ENCODE data around the gene DCTN3.
"Not testable (repeated sequence)": the region's sequence is repeated elsewhere in the genome, so short reads cannot be mapped to it uniquely, and the experiment has no call there.

Gene DCTN3

DNA sequence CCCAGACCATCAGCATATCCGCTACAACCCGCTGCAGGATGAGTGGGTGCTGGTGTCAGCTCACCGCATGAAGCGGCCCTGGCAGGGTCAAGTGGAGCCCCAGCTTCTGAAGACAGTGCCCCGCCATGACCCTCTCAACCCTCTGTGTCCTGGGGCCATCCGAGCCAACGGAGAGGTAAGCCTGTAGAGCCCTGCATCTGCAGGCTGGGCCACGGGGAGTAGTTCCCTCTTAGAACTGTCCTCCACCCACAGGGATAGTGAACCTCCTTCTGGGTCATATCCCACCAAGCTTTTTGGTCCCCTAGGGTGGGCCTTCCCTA lies 26.7 kb upstream of the DCTN3 start:
- DNase-seq (ENCODE audit: low spot score), result no peak

DNA sequence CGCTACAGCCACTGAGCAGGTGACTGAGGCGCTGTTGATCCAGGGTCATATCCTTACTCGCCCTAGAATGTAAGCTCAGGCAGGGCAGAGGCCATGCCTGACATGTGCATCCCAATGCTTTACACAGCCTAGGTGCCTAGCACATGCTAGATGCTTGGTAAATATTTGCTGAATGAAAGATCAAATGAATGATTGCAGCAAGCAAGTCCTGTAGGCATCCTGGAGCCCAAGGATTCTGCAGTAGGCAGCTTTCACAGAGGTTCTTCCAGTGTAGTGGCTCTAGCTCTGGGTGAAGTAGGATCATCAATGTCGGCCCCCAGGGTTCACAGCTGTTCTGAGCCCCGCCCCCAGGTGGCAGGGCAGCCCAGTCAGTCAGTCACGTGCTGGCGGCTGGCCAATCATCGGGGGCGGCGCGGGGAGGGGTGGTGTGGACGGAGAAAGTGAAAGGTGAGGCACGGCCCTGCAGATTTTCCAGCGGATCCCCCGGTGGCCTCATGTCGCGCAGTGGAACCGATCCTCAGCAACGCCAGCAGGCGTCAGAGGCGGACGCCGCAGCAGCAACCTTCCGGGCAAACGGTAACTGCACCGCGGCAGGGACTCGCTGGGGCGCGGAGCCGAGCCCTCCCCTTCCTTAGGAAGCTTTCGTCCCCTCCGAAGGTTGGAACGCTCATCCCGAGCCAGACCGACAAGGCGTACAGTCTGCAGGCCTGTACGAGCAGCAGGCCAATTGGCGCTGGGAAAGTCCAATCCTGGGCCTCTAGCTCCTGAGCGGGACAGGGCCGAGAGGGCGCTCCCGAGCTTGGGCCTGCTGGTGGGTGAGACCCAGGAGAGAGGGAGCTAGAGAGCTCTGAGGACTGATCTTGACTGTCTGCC lies 26.2 kb upstream of the DCTN3 start, which contains the start of gene GALT:
TSS of gene GALT (plus strand) at position 465 of the 873 bp plus-strand sequence. CDS start at position 495, 30 bp downstream.
- peak; percentile 95 for DNase-seq (ENCODE audit: low spot score)

GRCh38 chr9:34644766-34645314 lies 24.5 kb upstream of the DCTN3 start:
- DNase-seq (ENCODE audit: low spot score), result no peak

GRCh38 chr9:34642679-34643078 lies 22.4 kb upstream of the DCTN3 start:
- DNase-seq (ENCODE audit: low spot score), result no peak

DNA sequence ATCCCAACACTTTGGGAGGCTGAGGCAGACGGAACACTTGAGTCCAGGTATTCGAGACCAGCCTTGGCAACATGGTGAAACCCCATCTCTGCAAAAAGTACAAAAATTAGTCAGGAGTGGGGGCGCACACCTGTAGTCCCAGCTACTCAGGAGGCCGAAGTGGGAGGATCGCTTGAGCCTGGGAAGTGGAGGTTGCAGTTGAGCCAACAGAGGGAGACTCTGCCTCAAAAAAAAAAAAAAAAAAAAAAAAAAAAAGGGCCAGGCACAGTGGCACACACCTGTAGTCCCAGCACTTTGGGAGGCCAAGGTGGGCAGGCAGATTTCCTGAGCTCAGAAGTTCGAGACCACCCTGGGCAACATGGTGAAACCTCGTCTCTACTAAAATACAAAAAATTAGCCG lies 19.0 kb upstream of the DCTN3 start:
- DNase-seq (ENCODE audit: low spot score), result not testable (repeated sequence)

DNA sequence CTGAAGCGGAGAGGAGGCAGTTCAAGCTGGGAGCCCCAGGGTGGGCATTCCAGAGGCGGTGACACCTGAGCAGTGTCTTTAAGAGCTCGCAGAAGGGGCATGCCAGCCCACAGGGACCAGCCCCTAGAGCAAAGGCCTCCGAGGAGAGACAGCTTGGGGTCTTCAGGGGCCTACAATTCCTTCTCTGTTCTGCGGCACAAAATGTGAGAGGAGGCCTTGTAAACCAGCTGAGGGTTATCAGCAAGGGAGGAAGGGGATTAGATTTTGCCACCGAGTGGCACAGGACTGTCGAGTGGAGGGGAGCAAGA lies 17.8 kb upstream of the DCTN3 start:
- no peak for DNase-seq (ENCODE audit: low spot score)

DNA sequence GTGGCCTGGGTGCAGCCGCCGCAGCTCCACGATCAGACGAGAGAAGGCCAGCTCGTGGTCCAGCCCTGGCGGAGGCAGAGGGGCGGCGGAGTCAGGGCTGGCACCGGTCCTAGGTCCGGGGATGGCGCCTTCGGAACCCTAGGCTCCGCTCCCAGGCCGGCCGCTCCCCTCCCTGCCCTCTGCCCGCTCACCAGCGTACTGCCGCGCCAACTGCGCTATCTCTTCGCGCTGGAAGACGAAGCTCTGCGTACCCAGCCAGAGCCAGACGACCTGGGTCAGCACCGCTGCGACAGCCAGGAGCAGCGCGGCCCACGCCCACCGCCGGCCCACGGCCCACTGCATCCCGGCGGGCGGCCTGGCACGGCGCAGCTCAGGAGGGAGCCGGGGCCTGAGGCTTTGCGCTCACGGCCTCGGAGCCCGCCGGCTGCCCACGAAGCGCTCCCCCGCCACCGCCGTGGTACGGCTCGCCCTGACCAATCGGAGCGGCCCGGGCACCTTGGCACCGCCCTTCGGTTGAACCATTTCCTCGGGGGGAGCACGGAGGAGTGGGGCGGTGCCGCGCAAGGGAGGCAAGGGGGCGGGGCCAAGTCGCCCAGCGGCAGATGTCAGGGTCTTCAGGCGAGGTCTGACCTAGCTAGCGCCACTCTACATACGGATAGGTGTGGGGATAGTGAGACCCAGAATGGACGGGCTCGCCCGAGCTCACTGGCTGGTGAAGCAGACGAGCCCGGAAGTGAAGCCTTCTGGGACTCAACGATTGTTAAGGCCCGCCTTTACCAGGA lies 17.3 kb upstream of the DCTN3 start, which contains the start of gene SIGMAR1:
TSS of gene SIGMAR1 (minus strand) at position 432 of the 782 bp plus-strand sequence. CDS start at position 342, 90 bp downstream.
- DNase-seq (ENCODE audit: low spot score), result peak; percentile 92

- DNase-seq (ENCODE audit: low spot score), result no peak
Measured at GRCh38 chr9:34636791-34637355, 16.6 kb upstream of the DCTN3 start.

- no peak for DNase-seq (ENCODE audit: low spot score)
Measured at GRCh38 chr9:34635556-34635955, 15.3 kb upstream of the DCTN3 start.

DNA sequence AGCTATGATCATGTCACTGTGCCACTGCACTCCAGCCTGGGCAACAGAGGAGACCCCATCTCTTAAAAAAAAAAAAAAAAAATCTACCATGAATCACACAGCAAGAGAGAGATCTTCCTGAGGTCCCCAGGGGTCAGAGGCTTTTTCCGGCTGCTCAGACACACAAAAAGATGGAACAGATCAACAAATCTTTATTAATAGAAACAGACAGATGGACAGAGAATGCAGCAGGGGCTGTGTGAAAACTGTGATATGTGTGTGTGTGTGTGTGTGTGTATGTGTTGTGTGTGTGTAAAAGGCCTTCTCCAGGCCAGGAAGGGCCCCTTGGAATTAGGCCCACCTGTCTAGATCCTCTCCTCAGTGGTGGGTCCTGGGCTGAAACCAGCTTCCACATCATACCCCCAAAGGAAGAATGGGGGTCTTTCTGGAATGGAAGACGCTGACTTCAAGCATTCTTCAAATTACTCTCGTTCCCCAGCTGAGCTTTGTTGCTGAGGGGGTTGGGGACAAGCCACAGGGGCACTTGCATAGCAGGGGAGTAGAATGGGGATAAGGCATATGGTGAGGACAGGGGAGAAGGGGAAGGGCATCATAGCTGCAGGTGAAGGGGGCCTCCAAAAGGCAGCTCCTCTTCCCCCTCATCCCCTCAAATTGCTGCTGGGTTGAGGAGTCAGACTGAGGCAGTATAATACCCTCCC lies 14.4 kb upstream of the DCTN3 start:
- DNase-seq (ENCODE audit: low spot score), result no peak

DNA sequence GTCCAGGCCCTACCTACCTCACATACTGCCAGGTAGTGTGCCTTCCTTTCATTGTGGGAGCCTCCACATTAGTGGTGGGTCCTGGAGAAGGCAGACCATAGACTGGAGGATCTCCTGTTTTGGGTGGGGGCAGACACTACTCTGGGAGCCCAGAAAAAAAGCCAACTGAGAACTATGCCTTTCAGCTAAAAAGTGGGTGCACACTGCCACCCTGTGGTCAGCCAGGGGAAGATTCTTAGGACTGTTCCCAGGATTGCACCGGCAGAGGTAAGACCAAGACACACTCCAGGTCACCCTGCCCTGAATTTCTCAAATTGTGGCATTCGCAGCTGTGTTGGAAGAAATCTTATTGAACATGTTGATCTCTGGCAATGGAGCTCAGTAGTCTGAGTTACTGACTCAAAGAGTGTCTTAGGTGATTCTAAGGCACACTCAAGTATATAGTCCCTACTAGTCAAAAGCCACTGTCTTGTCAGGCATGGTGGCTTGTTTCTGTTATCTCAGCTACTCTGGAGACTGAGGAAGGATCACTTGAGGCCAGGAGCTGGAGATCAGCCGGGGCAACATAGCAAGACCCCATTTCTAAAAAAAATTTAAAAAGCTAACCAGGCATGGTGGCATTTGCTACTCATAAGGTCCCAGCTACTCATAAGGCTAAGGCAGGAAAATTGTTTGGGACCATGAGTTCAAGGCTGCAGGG lies 13.7 kb upstream of the DCTN3 start:
- peak; percentile 77 for DNase-seq (ENCODE audit: low spot score)

- no peak for DNase-seq (ENCODE audit: low spot score)
Measured at GRCh38 chr9:34633166-34633565, 12.9 kb upstream of the DCTN3 start.

DNA sequence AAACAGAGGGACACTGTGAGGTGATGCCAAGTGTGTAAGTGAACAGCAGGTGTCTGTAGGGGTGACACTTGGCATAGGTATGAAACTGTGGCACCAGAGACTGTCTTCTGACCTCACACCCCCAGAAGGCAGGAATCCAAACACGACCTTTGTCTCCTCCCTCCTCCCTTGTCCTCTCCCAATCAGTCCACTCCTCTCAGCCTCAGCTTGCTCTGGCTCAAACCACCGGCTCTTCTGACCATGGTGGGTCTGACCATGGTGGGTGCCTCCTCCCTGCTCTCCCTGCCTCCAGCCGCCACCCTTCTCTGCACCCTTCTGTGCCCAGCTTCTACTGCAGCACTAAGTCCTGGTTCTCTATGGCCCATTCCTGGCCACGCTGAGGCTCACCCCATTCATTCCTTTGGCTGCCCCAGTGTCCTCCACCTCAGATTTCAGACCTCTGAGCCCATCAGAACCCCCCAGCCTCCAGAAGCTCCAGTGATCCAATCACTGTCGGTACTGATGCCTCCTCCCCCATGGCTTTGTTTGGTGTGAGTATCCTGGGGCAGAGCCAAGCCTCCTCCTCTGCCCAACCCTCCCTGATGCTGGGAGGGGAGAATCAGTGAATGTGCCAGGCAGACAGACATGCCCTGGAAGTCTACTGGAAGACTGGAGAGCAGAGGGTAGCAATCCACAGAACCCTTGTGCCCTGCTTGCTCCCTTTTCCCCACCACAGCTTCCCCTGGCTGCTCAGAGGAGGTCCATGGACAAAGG lies 10.3 kb upstream of the DCTN3 start:
- DNase-seq (ENCODE audit: low spot score), result no peak

GRCh38 chr9:34629491-34629808 lies 9.2 kb upstream of the DCTN3 start:
- DNase-seq (ENCODE audit: low spot score), result no peak

GRCh38 chr9:34628656-34629490 lies 8.6 kb upstream of the DCTN3 start, which contains the start of gene ARID3C:
ARID3C (minus strand) TSS chr9:34629066; CDS start chr9:34628014, 1,052 bp downstream.
- DNase-seq (ENCODE audit: low spot score), result no peak

GRCh38 chr9:34627716-34628655 lies 7.7 kb upstream of the DCTN3 start:
- DNase-seq (ENCODE audit: low spot score), result no peak

DNA sequence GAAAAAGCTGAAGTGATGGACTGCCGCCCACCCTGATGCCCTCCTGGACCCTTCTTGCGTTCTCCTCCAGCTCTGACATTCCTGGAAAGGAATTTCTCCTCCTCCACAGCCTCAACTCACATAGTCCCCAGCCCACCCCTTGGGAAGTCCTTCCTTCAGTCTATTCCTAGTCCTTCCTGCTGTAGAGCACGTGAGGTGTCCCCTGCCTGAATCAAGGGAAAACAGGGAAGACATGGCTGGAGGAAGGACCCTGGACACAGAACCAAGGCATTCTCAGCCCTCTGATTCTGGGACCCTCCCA lies 4.8 kb upstream of the DCTN3 start:
- DNase-seq (ENCODE audit: low spot score), result no peak

DNA sequence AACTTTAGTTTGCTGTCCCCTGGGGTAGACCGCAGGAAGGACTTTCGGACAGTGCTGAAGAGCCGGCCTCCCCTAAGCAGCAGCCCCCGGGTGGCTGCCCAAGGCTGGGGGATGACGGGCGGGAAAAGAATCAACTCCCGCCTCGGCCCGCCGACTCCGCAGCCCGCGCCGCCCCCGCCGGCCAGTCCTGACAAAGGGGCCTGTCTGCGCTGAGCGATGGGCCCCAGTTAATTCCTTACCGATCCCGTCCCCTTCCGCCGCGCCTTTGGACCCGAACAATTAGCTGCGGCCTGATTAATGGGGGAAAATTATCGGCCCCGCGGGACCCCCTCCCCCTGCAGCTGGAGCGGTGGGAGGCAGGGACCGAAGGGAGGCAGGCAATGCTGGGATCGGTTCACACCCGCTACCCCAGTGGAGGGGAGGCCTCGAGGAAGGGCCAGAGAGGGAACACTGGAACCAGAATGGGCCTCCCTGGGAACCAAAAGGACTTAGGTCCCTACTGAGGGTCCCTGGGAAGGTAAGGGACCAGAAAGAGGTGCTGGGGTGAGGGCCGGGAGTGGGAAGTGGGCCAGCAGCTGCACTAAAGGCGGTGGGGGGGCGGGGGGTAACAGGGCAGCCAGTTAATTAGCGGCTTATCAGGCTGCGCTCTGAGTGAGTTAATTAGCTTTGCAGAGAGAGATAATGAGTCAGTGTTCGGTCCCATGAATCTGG lies 4.3 kb upstream of the DCTN3 start:
- DNase-seq (ENCODE audit: low spot score), result no peak

Measured in CD4-positive, alpha-beta T cell treated with Interleukin-6 at 100 ng/mL for 8 hours (primary cell).